ENCODE results near the gene DYNC2H1. TPM values are rescaled to one million over a fixed set of nuclear protein-coding genes. Genes with fewer than 3 reads are reported as not detected.

DYNC2H1 gene
- total RNA-seq, 2 experiments from 2014 or later: 2.8 to 3.2 TPM

- Mint-ChIP-seq H3K36me3 (ENCODE audit: low read depth) (peaks cover 4% of the 10 kb centered on the region), H3K4me1 (ENCODE audit: low read depth) (no peaks in the 10 kb centered on the region), H3K4me3 (no peak overlapping the region), H3K27me3 (no peaks in the 10 kb centered on the region), H3K9me3 (no peaks in the 10 kb centered on the region), H3K27ac (no peak overlapping the region)
- no peak for DNase-seq
- Histone ChIP-seq H3K36me3 (ENCODE audit: insufficient read depth, low read length) (no peaks in the 10 kb centered on the region), H3K4me3 (ENCODE audit: low read length) (no peak overlapping the region), H3K9me3 (ENCODE audit: control insufficient read depth in 1 of 2, insufficient read depth in 1 of 2, low read length in 2 of 2) (no peaks in the 10 kb centered on the region), H3K4me1 (ENCODE audit: insufficient read depth, low read length) (no peaks in the 10 kb centered on the region), H3K27me3 (ENCODE audit: control insufficient read depth in 1 of 2, insufficient read depth in 2 of 2, low read length in 2 of 2) (no peaks in the 10 kb centered on the region), H3K27ac (ENCODE audit: low read depth in 1 of 2, low read length in 2 of 2) (no peak overlapping the region)
- TF ChIP-seq CTCF (IDR thresholded peaks at IDR 0.05): no peak
- no peak for ATAC-seq (ENCODE audit: poor library complexity)
- ChIA-PET POLR2A (no interaction called here), CTCF (no interaction called here)
- intact Hi-C loops (cut with DNase I, micrococcal nuclease): no loop called here
These were observed 175.0 kb downstream of the DYNC2H1 start for GRCh38 chr11:103284260-103284659.

- no peak overlapping the region for H3K27ac ChIP-seq (ENCODE audit: low read depth in 1 of 2, low read length in 2 of 2)
- no peak overlapping the region for H3K27ac Mint-ChIP-seq
- H3K4me1 Mint-ChIP-seq (ENCODE audit: low read depth): no peaks in the 10 kb centered on the region
- intact Hi-C loops (cut with DNase I, micrococcal nuclease): no loop called here
- peaks cover 67% of the 10 kb centered on the region for H3K36me3 Mint-ChIP-seq (ENCODE audit: low read depth)
- ATAC-seq (ENCODE audit: poor library complexity) (no peak), DNase-seq (no peak)
- no peaks in the 10 kb centered on the region for H3K27me3 Mint-ChIP-seq
- no peaks in the 10 kb centered on the region for H3K4me1 ChIP-seq (ENCODE audit: insufficient read depth, low read length)
- no peaks in the 10 kb centered on the region for H3K36me3 ChIP-seq (ENCODE audit: insufficient read depth, low read length)
- no peak overlapping the region for H3K4me3 Mint-ChIP-seq
- ChIA-PET POLR2A (no interaction called here), CTCF (no interaction called here)
- no peaks in the 10 kb centered on the region for H3K27me3 ChIP-seq (ENCODE audit: control insufficient read depth in 1 of 2, insufficient read depth in 2 of 2, low read length in 2 of 2)
- H3K4me3 ChIP-seq (ENCODE audit: low read length): no peak overlapping the region
- H3K9me3 Mint-ChIP-seq: peaks cover 31% of the 10 kb centered on the region
- H3K9me3 ChIP-seq (ENCODE audit: control insufficient read depth in 1 of 2, insufficient read depth in 1 of 2, low read length in 2 of 2): peaks cover 9 to 43% of the 10 kb centered on the region in 2 experiments
- TF ChIP-seq CTCF (IDR thresholded peaks at IDR 0.05): no peak
These were observed 185.3 kb downstream of the DYNC2H1 start for GRCh38 chr11:103294516-103294915.

GRCh38 chr11:103295704-103296103 is 186.5 kb downstream of the DYNC2H1 start:
- peaks cover 56% of the 10 kb centered on the region for H3K36me3 Mint-ChIP-seq (ENCODE audit: low read depth)
- Histone ChIP-seq H3K27ac (ENCODE audit: low read depth in 1 of 2, low read length in 2 of 2) (no peak overlapping the region), H3K4me3 (ENCODE audit: low read length) (no peak overlapping the region), H3K9me3 (ENCODE audit: control insufficient read depth in 1 of 2, insufficient read depth in 1 of 2, low read length in 2 of 2) (peaks cover 9 to 43% of the 10 kb centered on the region in 2 experiments), H3K27me3 (ENCODE audit: control insufficient read depth in 1 of 2, insufficient read depth in 2 of 2, low read length in 2 of 2) (no peaks in the 10 kb centered on the region), H3K36me3 (ENCODE audit: insufficient read depth, low read length) (no peaks in the 10 kb centered on the region), H3K4me1 (ENCODE audit: insufficient read depth, low read length) (no peaks in the 10 kb centered on the region)
- no peak overlapping the region for H3K27ac Mint-ChIP-seq
- intact Hi-C loops (cut with DNase I, micrococcal nuclease): no loop called here
- ChIA-PET CTCF (no interaction called here), POLR2A (no interaction called here)
- no peak for DNase-seq
- H3K27me3 Mint-ChIP-seq: no peaks in the 10 kb centered on the region
- TF ChIP-seq CTCF (IDR thresholded peaks at IDR 0.05): no peak
- no peak for ATAC-seq (ENCODE audit: poor library complexity)
- H3K4me3 Mint-ChIP-seq: no peak overlapping the region
- no peaks in the 10 kb centered on the region for H3K4me1 Mint-ChIP-seq (ENCODE audit: low read depth)
- H3K9me3 Mint-ChIP-seq: peaks cover 31% of the 10 kb centered on the region

Data from CD4-positive, alpha-beta T cell (primary cell).